Endothelial cell of umbilical vein (primary cell): ENCODE data around the gene ARHGAP15. TPM values are rescaled to one million over a fixed set of nuclear protein-coding genes. Genes with fewer than 3 reads are reported as not detected.

Experiments used
- BruUV-seq: library from RNA; stranded (reverse); fragments of 400-500 nt; replicated peaks from 2 replicates; lab custom pipeline; 2021; lab: Mats Ljungman, UMichigan
- CTCF ChIA-PET: fragments of 300-600, 350-600 bp; sonication (Branson Sonifier 250); formaldehyde crosslinking; loops from one replicate; lab custom pipeline; 2021; ENCODE audit warnings: antibody characterized with exemption, inconsistent platforms; lab: Charles Lee
- POLR2A ChIA-PET: fragments of 300-600, 350-600 bp; sonication (Branson Sonifier 250); formaldehyde crosslinking; loops from one replicate; lab custom pipeline; 2021; ENCODE audit warnings: antibody characterized with exemption, inconsistent platforms; lab: Charles Lee
- DNase-seq: peaks from one replicate; pipeline ENCODE4 v3.0.0-alpha.2; 2011; ENCODE audit warnings: low read depth, low spot score
- FAIRE-seq: peaks from 2 replicates; lab custom pipeline; 2011; peaks lifted over from hg19 to GRCh38; lab: Jason Lieb, UNC
- H2AFZ ChIP-seq: 2 replicates; pipeline ENCODE4 v1.6.0; 2012; ENCODE audit warnings: low read depth, low read length, control low read depth, inconsistent platforms
- H3K27ac ChIP-seq: 2 replicates; pipeline ENCODE4 v1.5.1; 2011; ENCODE audit warnings: low read depth, mild to moderate bottlenecking, control low read depth, low read length, moderate library complexity; ENCODE audit not compliant: insufficient read depth
- H3K27me3 ChIP-seq, 2 experiments: 2 replicates each; pipeline versions ENCODE4 v1.6.0 to v1.6.1; 2011; ENCODE audit warnings: low read length in 2 of 2, mixed read lengths in 1 of 2; ENCODE audit not compliant: control insufficient read depth in 2 of 2, insufficient read depth in 2 of 2
- H3K36me3 ChIP-seq, 2 experiments: 2 replicates in 1 of 2; 3 replicates in 1 of 2; pipeline ENCODE4 v1.5.1; 2011; ENCODE audit warnings: low read length in 2 of 2, mild to moderate bottlenecking in 1 of 2, moderate library complexity in 1 of 2; ENCODE audit not compliant: control insufficient read depth in 2 of 2, insufficient read depth in 2 of 2; ENCODE audit errors: extremely low read depth in 1 of 2
- H3K4me1 ChIP-seq: 3 replicates; pipeline ENCODE4 v1.5.1; 2011; ENCODE audit warnings: mild to moderate bottlenecking, low read length; ENCODE audit not compliant: control insufficient read depth, insufficient read depth; ENCODE audit errors: extremely low read depth
- H3K4me2 ChIP-seq: 2 replicates; pipeline ENCODE4 v1.6.1; 2011; ENCODE audit warnings: low read length, control low read depth, mixed read lengths; ENCODE audit not compliant: insufficient read depth
- H3K4me3 ChIP-seq, 3 experiments: fragments of 200-600 bp in 1 of 3; sonication (generic), shearing (Covaris generic) in 1 of 3; replicated peaks in 1 of 3; 2 replicates each; pipeline ENCODE4 v1.5.1; 2011 to 2016; ENCODE audit warnings: control low read depth in 3 of 3, low read length in 3 of 3, mild to moderate bottlenecking in 2 of 3, inconsistent platforms in 1 of 3, low read depth in 1 of 3, moderate library complexity in 1 of 3; ENCODE audit not compliant: insufficient read depth in 1 of 3
- H3K79me2 ChIP-seq: 2 replicates; pipeline ENCODE4 v1.6.0; 2012; ENCODE audit warnings: low read length, inconsistent platforms; ENCODE audit not compliant: control insufficient read depth, insufficient read depth
- H3K9ac ChIP-seq: replicated peaks from 2 replicates; pipeline ENCODE3; 2011; ENCODE audit warnings: low read length, control low read depth; ENCODE audit not compliant: insufficient read depth; ENCODE audit errors: extremely low read depth
- H3K9me1 ChIP-seq: replicated peaks from 3 replicates; pipeline ENCODE4 v1.6.0; 2011; ENCODE audit warnings: mild to moderate bottlenecking, low read length; ENCODE audit not compliant: control insufficient read depth, insufficient read depth; ENCODE audit errors: extremely low read depth
- H3K9me3 ChIP-seq: replicated peaks from 2 replicates; pipeline ENCODE4 v1.5.1; 2012; ENCODE audit warnings: low read length, inconsistent platforms; ENCODE audit not compliant: control insufficient read depth, insufficient read depth
- H4K20me1 ChIP-seq: replicated peaks from 2 replicates; pipeline ENCODE3; 2011; ENCODE audit warnings: mild to moderate bottlenecking, low read length; ENCODE audit not compliant: control insufficient read depth, insufficient read depth; ENCODE audit errors: extremely low read depth
- CTCF ChIP-seq, 2 donors: IDR thresholded peaks; 1 replicate in 1 of 2; 2 replicates in 1 of 2; pipeline ENCODE4 v1.5.1; 2011; ENCODE audit warnings: low read length in 2 of 2, mild to moderate bottlenecking in 2 of 2, moderate library complexity in 2 of 2, control low read depth in 1 of 2, inconsistent platforms in 1 of 2, low read depth in 1 of 2; ENCODE audit not compliant: insufficient read depth in 1 of 2; ENCODE audit errors: extremely low read depth in 1 of 2
- EZH2 ChIP-seq: IDR thresholded peaks from 2 replicates; pipeline ENCODE4 v1.6.1; 2012; ENCODE audit warnings: borderline replicate concordance, low read depth, mild to moderate bottlenecking, moderate library complexity, low read length, inconsistent platforms; ENCODE audit not compliant: severe bottlenecking
- FOS ChIP-seq: IDR thresholded peaks from 2 replicates; pipeline ENCODE4 v1.6.1; 2011; ENCODE audit warnings: mild to moderate bottlenecking, low read length, moderate library complexity, borderline replicate concordance; ENCODE audit not compliant: insufficient read depth
- GATA2 ChIP-seq: IDR thresholded peaks from 2 replicates; pipeline ENCODE4 v1.7.0; 2011; ENCODE audit warnings: low read depth, mild to moderate bottlenecking, moderate library complexity, mixed read lengths, low read length; ENCODE audit not compliant: insufficient read length, insufficient read depth
- JUN ChIP-seq: IDR thresholded peaks from 2 replicates; pipeline ENCODE4 v1.6.1; 2011; ENCODE audit warnings: borderline replicate concordance, low read depth; ENCODE audit not compliant: insufficient read length, insufficient read depth
- MAX ChIP-seq: IDR thresholded peaks from 2 replicates; pipeline ENCODE4 v1.6.1; 2011; ENCODE audit not compliant: insufficient read depth, insufficient read length
- MYC ChIP-seq: IDR thresholded peaks from one replicate; pipeline ENCODE4 v1.6.1; 2011; ENCODE audit warnings: mild to moderate bottlenecking, low read depth, low read length
- POLR2A ChIP-seq: IDR thresholded peaks from 2 replicates; pipeline ENCODE4 v1.6.1; 2012; ENCODE audit warnings: low read depth, mild to moderate bottlenecking, control low read depth, low read length
- POLR2AphosphoS5 ChIP-seq: IDR thresholded peaks from 2 replicates; pipeline ENCODE4 v1.6.1; 2012; ENCODE audit warnings: low read depth, mild to moderate bottlenecking, control low read depth, low read length, moderate library complexity; ENCODE audit not compliant: insufficient read depth
- dilution Hi-C: fragments of 300-500 bp; cut with MboI; formaldehyde crosslinking; loops from one replicate; pipeline ENCODE4 v1.15.0; 2019; ENCODE audit warnings: low sequenced_read_pairs; ENCODE audit not compliant: extremely low pct_ligation_motif_present
- intact Hi-C: fragments of 100-400 bp; cut with micrococcal nuclease; formaldehyde crosslinking; loops from one replicate; pipeline ENCODE4 v1.10.0; 2022
- polyA plus RNA-seq, 4 experiments: library from polyadenylated mRNA; depleted of rRNA in 3 of 4; stranded (reverse) in 3 of 4; unstranded in 1 of 4; fragments of >200 nt; gene quantifications; 2 replicates each; pipeline versions ENCODE4 v1.2.1 to v1.2.3, GENCODE V29; 2011 to 2012; ENCODE audit warnings: missing spikeins in 1 of 4
- total RNA-seq: library from RNA; stranded (reverse); gene quantifications from 2 replicates; pipeline ENCODE4 v1.2.3, GENCODE V29; 2021

The ARHGAP15 gene
- total and polyA plus RNA-seq, 2 donors (not counting 3 experiments of a cell fraction or from before 2014, with no cell fraction given), result not detected

GRCh38 chr2:143297182-143297581, 168.0 kb downstream of the ARHGAP15 start:
- H2AFZ ChIP-seq, result no peak overlapping the region
- no peak overlapping the region for H3K9ac ChIP-seq
- H4K20me1 ChIP-seq, result no peaks in the 10 kb centered on the region
- H3K36me3 ChIP-seq, result no peaks in the 10 kb centered on the region
- ChIA-PET CTCF (interaction anchor here (1.1 to 3.1 kb wide), 2 partner anchors 9 to 13 kb away, joined by 3 to 16 read pairs; no protein-coding TSS in a partner anchor), POLR2A (no interaction called here)
- H3K79me2 ChIP-seq, result no peaks in the 10 kb centered on the region
- H3K9me1 ChIP-seq, result no peaks in the 10 kb centered on the region
- H3K4me1 ChIP-seq, result no peaks in the 10 kb centered on the region
- H3K4me3 ChIP-seq, result no peak overlapping the region
- BruUV-seq, result no TSS peak
- FAIRE-seq (no peak), DNase-seq (no peak)
- TF ChIP-seq JUN (no peak), POLR2A (no peak), MAX (no peak), CTCF (IDR thresholded peaks at IDR 0.05; ENCODE audit: extremely low read depth in 1 of 2, insufficient read depth in 1 of 2, low read depth in 1 of 2, low read length in 2 of 2) (no peak), EZH2 (no peak), POLR2AphosphoS5 (no peak), FOS (no peak), GATA2 (no peak), MYC (no peak)
- H3K27me3 ChIP-seq, result peaks cover 1 to 2% of the 10 kb centered on the region in 2 experiments
- no peaks in the 10 kb centered on the region for H3K9me3 ChIP-seq
- no peak overlapping the region for H3K27ac ChIP-seq
- no peak overlapping the region for H3K4me2 ChIP-seq
- intact Hi-C loops, result no loop called here
- dilution Hi-C loops, result no loop called here
